Activated T-helper 2 cell treated with anti-CD3 and anti-CD28 coated beads, Interferon-gamma antibody, Interleukin-2, Interleukin-4, amounts not matched to agents 10 μg/mL and 5 μg/mL and 100 μg/mL, durations not matched to agents 14 hours and 24 hours and 36 hours (primary cell): Measurements from ENCODE around the gene DNAJC5. TPM values are rescaled to one million over a fixed set of nuclear protein-coding genes. Genes with fewer than 3 reads are reported as not detected.
"Not testable (repeated sequence)": the region's sequence is repeated elsewhere in the genome, so short reads cannot be mapped to it uniquely, and the experiment has no call there.

ENCODE experiments used
- DNase-seq: peaks from one replicate; pipeline ENCODE4 v3.0.0; 2021; ENCODE audit warnings: low spot score
- H3K27ac Mint-ChIP-seq: one replicate; pipeline ENCODE4 v1.8.0; 2021; ENCODE audit warnings: mixed read lengths
- H3K27me3 Mint-ChIP-seq: one replicate; pipeline ENCODE4 v1.8.0; 2021; ENCODE audit warnings: low read depth, mixed read lengths
- H3K36me3 Mint-ChIP-seq: one replicate; pipeline ENCODE4 v1.8.0; 2021; ENCODE audit warnings: low read depth, mixed read lengths
- H3K4me1 Mint-ChIP-seq: one replicate; pipeline ENCODE4 v1.8.0; 2021; ENCODE audit warnings: low read depth, mixed read lengths
- H3K4me3 Mint-ChIP-seq: one replicate; pipeline ENCODE4 v1.8.0; 2021; ENCODE audit warnings: low read depth, mild to moderate bottlenecking, moderate library complexity, mixed read lengths
- H3K9me3 Mint-ChIP-seq: one replicate; pipeline ENCODE4 v1.8.0; 2021; ENCODE audit warnings: mixed read lengths
- intact Hi-C: fragments of 100-400 bp; cut with micrococcal nuclease; formaldehyde crosslinking; loops from one replicate; pipeline ENCODE4 v1.15.1; 2023
- total RNA-seq: library from RNA; stranded (reverse); gene quantifications from 2 replicates; pipeline ENCODE4 v1.2.3, GENCODE V29; 2022

Gene DNAJC5
- total RNA-seq, 1 donor from 2014 or later = 38.1 TPM

DNA sequence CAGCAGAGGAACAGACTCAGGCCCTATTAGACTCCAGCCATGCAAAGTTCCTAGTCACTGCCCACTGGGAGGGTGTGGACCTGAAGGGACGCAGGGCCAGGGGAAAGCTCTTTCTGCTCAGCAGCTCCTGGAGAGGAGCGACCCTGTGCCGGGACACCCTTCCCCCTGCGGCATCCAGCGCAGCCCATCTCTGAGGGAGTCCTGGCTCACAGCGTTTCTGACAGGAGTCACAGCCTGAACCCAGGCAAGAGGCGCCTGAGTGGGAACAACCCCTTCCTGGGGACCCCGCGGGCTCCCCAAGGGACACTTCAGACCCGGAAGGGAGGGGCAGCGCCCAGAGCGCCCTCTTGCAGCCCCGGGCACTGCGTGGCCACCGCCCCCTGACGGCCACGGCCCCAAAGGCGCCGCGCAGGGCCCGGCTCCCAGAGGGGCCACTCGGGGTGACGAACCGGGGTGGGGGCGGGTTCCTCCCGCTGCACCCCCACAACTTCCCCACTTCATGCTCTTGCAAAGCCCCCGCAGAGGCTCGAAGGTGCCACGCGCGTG lies 60.4 kb downstream of the DNAJC5 start:
- intact Hi-C loops = loop anchor here (5.0 kb wide), 1 partner anchor 418 kb away; the partner anchor contains the start of gene PTK6
- DNase-seq = no peak
- Mint-ChIP-seq H3K36me3 (peaks cover 22% of the 10 kb centered on the region), H3K4me1 (peaks cover 24% of the 10 kb centered on the region), H3K9me3 (no peaks in the 10 kb centered on the region), H3K27me3 (no peaks in the 10 kb centered on the region), H3K4me3 (peak overlapping the region; percentile 84), H3K27ac (no peak overlapping the region)

DNA sequence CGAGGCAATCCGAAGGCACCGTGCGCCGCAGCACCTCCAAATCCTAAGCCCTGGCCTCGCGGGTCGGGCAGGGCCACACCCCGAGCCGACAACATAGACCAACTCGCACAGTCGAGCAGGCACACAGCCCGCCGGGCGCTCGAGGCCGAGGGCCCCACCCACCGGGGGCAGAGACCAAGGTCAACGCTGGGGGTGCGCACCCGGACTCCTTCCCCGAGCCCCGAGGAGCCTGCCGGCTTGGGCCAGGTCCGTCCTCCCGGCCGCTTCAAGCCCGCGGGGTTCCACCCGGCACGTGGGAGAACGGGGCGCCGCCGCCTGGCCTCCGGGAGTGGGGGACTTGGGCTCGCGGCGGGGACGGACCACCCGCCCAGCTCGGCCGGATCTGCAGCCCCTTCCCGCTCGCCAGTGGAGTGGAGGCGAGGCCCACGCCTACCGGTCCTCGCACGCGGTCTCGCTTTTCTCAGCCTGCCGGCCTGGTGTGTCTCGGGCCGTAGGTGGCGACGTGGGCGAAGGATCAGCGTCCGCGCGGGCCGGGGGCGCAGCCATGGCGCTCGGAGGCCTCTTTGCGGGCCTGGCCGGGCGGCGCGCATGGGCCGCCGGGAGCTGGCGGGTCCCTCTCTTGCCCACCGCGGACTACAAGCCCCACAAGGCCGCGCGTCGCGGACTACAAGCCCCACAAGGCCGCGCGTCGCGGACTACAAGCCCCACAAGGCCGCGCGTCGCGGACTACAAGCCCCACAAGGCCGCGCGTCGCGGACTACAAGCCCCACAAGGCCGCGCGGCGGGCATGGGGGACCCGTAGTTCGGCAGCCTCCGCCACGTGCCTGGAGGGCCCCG lies 61.1 kb downstream of the DNAJC5 start, which contains the start of gene UCKL1:
Gene UCKL1 (minus strand): TSS at position 590 of the 837 bp plus-strand sequence. CDS start 44 bp downstream, at position 546.
- H3K4me3 Mint-ChIP-seq = peak within 1 kb of the TSS; percentile 84

DNA sequence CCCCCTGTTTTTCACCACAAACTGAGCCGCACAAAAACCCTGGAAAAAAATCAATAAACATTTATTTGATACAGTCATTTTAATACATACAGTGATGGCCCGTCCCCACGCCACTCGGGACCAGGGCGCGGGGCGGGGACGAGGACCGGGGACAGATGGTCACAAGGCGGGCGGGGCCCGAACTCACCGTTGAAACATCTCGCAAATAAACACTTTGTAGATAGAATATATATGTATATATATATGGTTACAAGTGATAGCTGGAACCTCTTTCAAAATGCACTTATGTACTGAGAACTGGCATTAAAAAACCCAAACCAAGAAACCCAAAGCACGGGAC lies 61.7 kb downstream of the DNAJC5 start:
- no peak for DNase-seq
- H3K27ac Mint-ChIP-seq = peak overlapping the region; percentile 83
- intact Hi-C loops = loop anchor here (2.0 to 5.0 kb wide), 3 partner anchors 24 to 419 kb away; partner anchors contain the start of genes PRPF6, PTK6 and TCEA2

More for the DNA sequence above, 61.1 kb downstream of the DNAJC5 start, which contains the start of gene UCKL1:
- H3K4me1 Mint-ChIP-seq = peaks cover 24% of the 10 kb centered on the region
- H3K27me3 Mint-ChIP-seq = no peaks in the 10 kb centered on the region
- no peaks in the 10 kb centered on the region for H3K9me3 Mint-ChIP-seq
- peak within 1 kb of the TSS; percentile 83 for H3K27ac Mint-ChIP-seq
- DNase-seq = peak; percentile 88
- intact Hi-C loops = loop anchor here (2.0 to 5.0 kb wide), 3 partner anchors 25 to 419 kb away; partner anchors contain the start of genes PRPF6, PTK6 and TCEA2
- H3K36me3 Mint-ChIP-seq = peaks cover 22% of the 10 kb centered on the region

GRCh38 chr20:63957004-63957689 lies 62.2 kb downstream of the DNAJC5 start:
- Mint-ChIP-seq H3K36me3 (peaks cover 33% of the 10 kb centered on the region), H3K27ac (peak overlapping the region; percentile 82), H3K9me3 (no peaks in the 10 kb centered on the region), H3K27me3 (no peaks in the 10 kb centered on the region), H3K4me1 (peaks cover 24% of the 10 kb centered on the region), H3K4me3 (peak overlapping the region; percentile 71)
- DNase-seq = peak; percentile 62
- intact Hi-C loops = loop anchor here (2.0 to 5.0 kb wide), 3 partner anchors 24 to 420 kb away; partner anchors contain the start of genes PRPF6, PTK6 and TCEA2

More for the DNA sequence above, 61.7 kb downstream of the DNAJC5 start:
- peaks cover 28% of the 10 kb centered on the region for H3K36me3 Mint-ChIP-seq
- H3K9me3 Mint-ChIP-seq = no peaks in the 10 kb centered on the region
- peak overlapping the region; percentile 77 for H3K4me3 Mint-ChIP-seq
- H3K27me3 Mint-ChIP-seq = no peaks in the 10 kb centered on the region
- H3K4me1 Mint-ChIP-seq = peaks cover 24% of the 10 kb centered on the region

DNA sequence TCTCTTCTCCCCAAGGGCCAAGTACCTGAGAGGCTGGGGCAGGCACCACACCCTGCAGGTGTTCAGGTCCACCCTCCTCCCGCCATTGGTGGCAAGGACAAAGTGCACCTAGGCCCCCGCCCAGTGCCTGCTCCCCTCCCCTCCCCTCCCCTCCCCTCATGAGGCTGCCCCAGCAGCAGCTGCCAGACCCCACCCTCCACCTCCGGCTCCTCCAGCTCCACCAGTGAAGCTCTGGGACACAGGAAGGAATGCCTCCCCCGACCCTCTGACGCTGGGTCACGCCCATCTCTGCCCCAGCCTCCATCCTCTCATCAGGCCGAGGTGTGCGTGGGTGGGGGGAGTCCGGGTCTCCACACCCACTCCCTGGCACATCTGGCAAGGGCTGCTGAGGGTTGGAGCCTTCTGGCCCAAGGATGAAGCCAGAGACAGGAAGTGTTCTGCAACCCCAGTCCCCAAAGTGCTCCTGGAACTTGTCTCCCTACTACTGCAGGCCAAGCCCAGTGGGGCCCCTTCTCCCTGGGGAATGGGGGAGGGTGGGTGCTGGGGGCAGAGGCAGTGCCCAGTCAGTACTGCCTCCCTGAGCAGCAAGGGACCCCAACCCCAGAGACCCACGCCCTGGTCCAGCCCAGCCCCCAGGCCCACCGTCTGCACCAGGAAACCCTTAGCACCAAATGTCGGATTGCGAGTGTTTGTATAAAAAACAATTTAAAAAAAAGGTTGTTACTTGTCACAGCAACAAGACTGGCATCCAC lies 62.9 kb downstream of the DNAJC5 start:
- H3K4me3 Mint-ChIP-seq = peak overlapping the region; percentile 37
- peaks cover 37% of the 10 kb centered on the region for H3K36me3 Mint-ChIP-seq
- H3K9me3 Mint-ChIP-seq = no peaks in the 10 kb centered on the region
- H3K27ac Mint-ChIP-seq = peak overlapping the region; percentile 82
- intact Hi-C loops = loop anchor here (2.0 to 5.0 kb wide), 3 partner anchors 23 to 421 kb away; partner anchors contain the start of genes PRPF6, PTK6 and TCEA2
- H3K4me1 Mint-ChIP-seq = peaks cover 24% of the 10 kb centered on the region
- no peaks in the 10 kb centered on the region for H3K27me3 Mint-ChIP-seq
- no peak for DNase-seq

- no peaks in the 10 kb centered on the region for H3K27me3 Mint-ChIP-seq
- H3K4me3 Mint-ChIP-seq = no peak overlapping the region
- no peak for DNase-seq
- peak overlapping the region; percentile 38 for H3K27ac Mint-ChIP-seq
- H3K4me1 Mint-ChIP-seq = peaks cover 24% of the 10 kb centered on the region
- intact Hi-C loops = loop anchor here (5.0 kb wide), 1 partner anchor 421 kb away; the partner anchor contains the start of gene PTK6
- H3K36me3 Mint-ChIP-seq = peaks cover 39% of the 10 kb centered on the region
- no peaks in the 10 kb centered on the region for H3K9me3 Mint-ChIP-seq
Observed at GRCh38 chr20:63958471-63958870, 63.5 kb downstream of the DNAJC5 start.

GRCh38 chr20:63958964-63959698 lies 64.2 kb downstream of the DNAJC5 start:
- H3K4me3 Mint-ChIP-seq = no peak overlapping the region
- H3K9me3 Mint-ChIP-seq = no peaks in the 10 kb centered on the region
- H3K27me3 Mint-ChIP-seq = no peaks in the 10 kb centered on the region
- peaks cover 42% of the 10 kb centered on the region for H3K36me3 Mint-ChIP-seq
- peaks cover 17% of the 10 kb centered on the region for H3K4me1 Mint-ChIP-seq
- no peak for DNase-seq
- no peak overlapping the region for H3K27ac Mint-ChIP-seq
- intact Hi-C loops = loop anchor here (5.0 kb wide), 1 partner anchor 422 kb away; the partner anchor contains the start of gene PTK6

- no peak overlapping the region for H3K27ac Mint-ChIP-seq
- H3K4me1 Mint-ChIP-seq = peaks cover 12% of the 10 kb centered on the region
- intact Hi-C loops = loop anchor here (5.0 kb wide), 1 partner anchor 422 kb away; the partner anchor contains the start of gene PTK6
- DNase-seq = no peak
- H3K36me3 Mint-ChIP-seq = peaks cover 37% of the 10 kb centered on the region
- no peak overlapping the region for H3K4me3 Mint-ChIP-seq
- H3K27me3 Mint-ChIP-seq = no peaks in the 10 kb centered on the region
- no peaks in the 10 kb centered on the region for H3K9me3 Mint-ChIP-seq
Observed at GRCh38 chr20:63959699-63960075, 64.8 kb downstream of the DNAJC5 start.

- not testable (repeated sequence) for H3K4me3 Mint-ChIP-seq, DNase-seq
Observed at GRCh38 chr20:63960654-63961621, 66.0 kb downstream of the DNAJC5 start.

GRCh38 chr20:63961664-63962425 lies 66.9 kb downstream of the DNAJC5 start:
- intact Hi-C loops = no loop called here
- Mint-ChIP-seq H3K4me1 (peaks cover 12% of the 10 kb centered on the region), H3K27ac (no peak overlapping the region), H3K27me3 (no peaks in the 10 kb centered on the region), H3K9me3 (no peaks in the 10 kb centered on the region), H3K4me3 (no peak overlapping the region), H3K36me3 (peaks cover 45% of the 10 kb centered on the region)
- DNase-seq = no peak

More at GRCh38 chr20:63960654-63961621, 66.0 kb downstream of the DNAJC5 start:
- H3K36me3 Mint-ChIP-seq = peaks cover 36% of the 10 kb centered on the region
- intact Hi-C loops, H3K27me3 Mint-ChIP-seq, H3K9me3 Mint-ChIP-seq, H3K27ac Mint-ChIP-seq: not testable (repeated sequence)
- peaks cover 12% of the 10 kb centered on the region for H3K4me1 Mint-ChIP-seq
